HepG2 (cell line): Measurements from ENCODE around the gene TACC3. TPM values are rescaled to one million over a fixed set of nuclear protein-coding genes. Genes with fewer than 3 reads are reported as not detected.

Source experiments
- GATAD2A ChIP-seq: IDR thresholded peaks from 2 replicates; pipeline ENCODE4 v1.6.1; 2016
- IKZF4 ChIP-seq: sonication (generic); formaldehyde crosslinking; IDR thresholded peaks from 2 replicates; pipeline ENCODE4 v1.5.1; 2020; ENCODE audit warnings: borderline replicate concordance, mild to moderate bottlenecking, low read depth, missing genetic modification reagents; ENCODE audit errors: not compliant biosample characterization
- NCOR1 ChIP-seq: fragments of 200-600 bp; sonication (generic); IDR thresholded peaks from 2 replicates; pipeline ENCODE4 v1.7.0; 2017; ENCODE audit warnings: antibody characterized with exemption, low read length, borderline replicate concordance
- NFE2 ChIP-seq: sonication (generic); formaldehyde crosslinking; IDR thresholded peaks from 2 replicates; pipeline ENCODE4 v1.4.0; 2020; ENCODE audit warnings: missing genetic modification reagents
- TEAD3 ChIP-seq: optimal IDR thresholded peaks from 2 replicates; pipeline ENCODE3; 2016; ENCODE audit warnings: borderline replicate concordance
- ZC3H4 ChIP-seq: sonication (generic); formaldehyde crosslinking; IDR thresholded peaks from 2 replicates; pipeline ENCODE4 v1.4.0; 2020; ENCODE audit warnings: missing genetic modification reagents, borderline replicate concordance
- ZNF44 ChIP-seq: sonication (generic); formaldehyde crosslinking; IDR thresholded peaks from 2 replicates; pipeline ENCODE4 v1.5.1; 2020; ENCODE audit warnings: mild to moderate bottlenecking, missing genetic modification reagents
- ZNF567 ChIP-seq: sonication (generic); formaldehyde crosslinking; IDR thresholded peaks from 2 replicates; pipeline ENCODE4 v1.8.1; 2023; ENCODE audit warnings: mild to moderate bottlenecking, missing genetic modification reagents, borderline replicate concordance
- ZSCAN25 ChIP-seq: sonication (generic); formaldehyde crosslinking; IDR thresholded peaks from 2 replicates; pipeline ENCODE4 v1.8.0; 2022; ENCODE audit warnings: mild to moderate bottlenecking, missing genetic modification reagents
- polyA plus RNA-seq, 8 experiments: library from polyadenylated mRNA; depleted of rRNA in 3 of 8; stranded (reverse) in 7 of 8; unstranded in 1 of 8; fragments of >200 nt; fragmentation: Illumina TruSeq in 4 of 8; extraction: Trizol in 4 of 8; gene quantifications; 2 replicates each; pipeline versions ENCODE4 v1.2.1 to v1.2.3, GENCODE V29; 2011 to 2016; ENCODE audit warnings: low read depth in 4 of 8, missing spikeins in 1 of 8, mixed read lengths in 1 of 8; ENCODE audit not compliant: insufficient read depth in 1 of 8
- total RNA-seq, 5 experiments: library from RNA; depleted of rRNA; stranded (reverse); fragments of >200 nt; fragmentation: Illumina TruSeq; extraction: Trizol; gene quantifications; 2 replicates each; pipeline ENCODE4 v1.2.3, GENCODE V29; 2016; ENCODE audit warnings: low read depth in 1 of 5
- TF ChIP-seq, protein P1 (sequence below): IDR thresholded peaks from 2 replicates; pipeline ENCODE4 v1.6.1; 2016
- TF ChIP-seq, protein P2 (sequence below): sonication (generic); formaldehyde crosslinking; IDR thresholded peaks from 2 replicates; pipeline ENCODE4 v1.4.0; 2020; ENCODE audit warnings: missing genetic modification reagents
- TF ChIP-seq, protein P3 (sequence below): sonication (generic); formaldehyde crosslinking; IDR thresholded peaks from 2 replicates; pipeline ENCODE4 v1.8.0; 2022; ENCODE audit warnings: low read depth, missing genetic modification reagents
- TF ChIP-seq, protein P4 (sequence below): sonication (generic); formaldehyde crosslinking; IDR thresholded peaks from 2 replicates; pipeline ENCODE4 v1.5.0; 2020; ENCODE audit warnings: mild to moderate bottlenecking, missing genetic modification reagents, moderate library complexity
- TF ChIP-seq, protein P5 (sequence below): sonication (generic); formaldehyde crosslinking; IDR thresholded peaks from 2 replicates; pipeline ENCODE4 v1.4.0; 2020; ENCODE audit warnings: missing genetic modification reagents
- TF ChIP-seq, protein P6 (sequence below): sonication (generic); formaldehyde crosslinking; IDR thresholded peaks from 2 replicates; pipeline ENCODE4 v1.4.0; 2020; ENCODE audit warnings: mild to moderate bottlenecking, low read depth, missing genetic modification reagents
- TF ChIP-seq, protein P7 (sequence below): IDR thresholded peaks from 2 replicates; pipeline ENCODE4 v1.6.1; 2016; ENCODE audit warnings: missing compliant biosample characterization, missing genetic modification reagents, borderline replicate concordance

The TACC3 gene
- total and polyA plus RNA-seq, 2 of the 13 experiments (the other 11 are each of a cell fraction or from before 2014, with no cell fraction given) = 20.3 to 21.2 TPM

DNA sequence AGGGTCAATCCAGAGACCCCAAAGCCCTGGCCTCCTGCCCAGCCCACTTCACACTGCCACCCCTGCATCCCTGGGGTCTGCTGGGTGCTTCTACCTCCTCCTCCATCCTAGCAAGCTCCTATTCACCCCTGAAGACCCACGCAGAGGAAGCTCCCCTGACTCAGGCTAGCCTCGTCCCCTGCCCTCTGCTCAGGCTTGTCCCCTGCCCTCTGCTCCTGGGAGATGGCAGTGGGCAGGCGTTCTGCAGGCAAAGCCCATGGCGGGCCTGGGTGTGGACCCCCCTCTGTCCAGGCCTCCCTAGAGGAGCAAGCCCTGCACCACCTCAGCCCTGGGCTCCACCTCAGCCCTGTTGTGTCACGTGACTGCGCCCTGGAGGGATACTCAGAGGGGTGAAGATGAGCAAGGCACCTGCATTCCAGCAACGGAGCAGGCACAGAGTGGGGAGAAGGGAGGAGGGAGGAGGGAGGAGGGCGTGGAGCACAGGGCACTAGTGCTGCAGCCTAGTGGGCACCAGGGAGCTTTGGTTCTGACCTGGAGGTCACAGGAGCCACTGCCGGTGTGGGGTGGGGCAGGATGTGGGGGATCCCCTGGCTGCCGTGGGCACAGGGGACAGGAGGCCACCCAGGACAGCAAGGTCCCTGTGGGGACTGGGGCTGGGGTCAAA is 44.2 kb downstream of the TACC3 start (continued):
- TF ChIP-seq, protein P1, sequence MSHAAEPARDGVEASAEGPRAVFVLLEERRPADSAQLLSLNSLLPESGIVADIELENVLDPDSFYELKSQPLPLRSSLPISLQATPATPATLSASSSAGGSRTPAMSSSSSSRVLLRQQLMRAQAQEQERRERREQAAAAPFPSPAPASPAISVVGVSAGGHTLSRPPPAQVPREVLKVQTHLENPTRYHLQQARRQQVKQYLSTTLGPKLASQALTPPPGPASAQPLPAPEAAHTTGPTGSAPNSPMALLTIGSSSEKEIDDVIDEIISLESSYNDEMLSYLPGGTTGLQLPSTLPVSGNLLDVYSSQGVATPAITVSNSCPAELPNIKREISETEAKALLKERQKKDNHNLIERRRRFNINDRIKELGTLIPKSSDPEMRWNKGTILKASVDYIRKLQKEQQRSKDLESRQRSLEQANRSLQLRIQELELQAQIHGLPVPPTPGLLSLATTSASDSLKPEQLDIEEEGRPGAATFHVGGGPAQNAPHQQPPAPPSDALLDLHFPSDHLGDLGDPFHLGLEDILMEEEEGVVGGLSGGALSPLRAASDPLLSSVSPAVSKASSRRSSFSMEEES (CRISPR knock-in tag) = 0 out of 2 replicates have a peak, but pooled peaks have one; percentile 24
- TF ChIP-seq ZNF567 (CRISPR knock-in tag) (no peak), TEAD3 (CRISPR knock-in tag) (peak; percentile 89), ZC3H4 (peak; percentile 45; the same call in 1 of the 2 replicates), NFE2 (CRISPR knock-in tag) (no peak), GATAD2A (CRISPR knock-in tag) (0 out of 2 replicates have a peak, but pooled peaks have one; percentile 18), ZSCAN25 (peak; percentile 39; the same call in 1 of the 2 replicates), ZNF44 (CRISPR knock-in tag) (0 out of 2 replicates have a peak, but pooled peaks have one; percentile 39), NCOR1 (no peak), IKZF4 (CRISPR knock-in tag) (peak; percentile 41)
- TF ChIP-seq, protein P2, sequence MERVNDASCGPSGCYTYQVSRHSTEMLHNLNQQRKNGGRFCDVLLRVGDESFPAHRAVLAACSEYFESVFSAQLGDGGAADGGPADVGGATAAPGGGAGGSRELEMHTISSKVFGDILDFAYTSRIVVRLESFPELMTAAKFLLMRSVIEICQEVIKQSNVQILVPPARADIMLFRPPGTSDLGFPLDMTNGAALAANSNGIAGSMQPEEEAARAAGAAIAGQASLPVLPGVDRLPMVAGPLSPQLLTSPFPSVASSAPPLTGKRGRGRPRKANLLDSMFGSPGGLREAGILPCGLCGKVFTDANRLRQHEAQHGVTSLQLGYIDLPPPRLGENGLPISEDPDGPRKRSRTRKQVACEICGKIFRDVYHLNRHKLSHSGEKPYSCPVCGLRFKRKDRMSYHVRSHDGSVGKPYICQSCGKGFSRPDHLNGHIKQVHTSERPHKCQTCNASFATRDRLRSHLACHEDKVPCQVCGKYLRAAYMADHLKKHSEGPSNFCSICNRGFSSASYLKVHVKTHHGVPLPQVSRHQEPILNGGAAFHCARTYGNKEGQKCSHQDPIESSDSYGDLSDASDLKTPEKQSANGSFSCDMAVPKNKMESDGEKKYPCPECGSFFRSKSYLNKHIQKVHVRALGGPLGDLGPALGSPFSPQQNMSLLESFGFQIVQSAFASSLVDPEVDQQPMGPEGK (CRISPR knock-in tag) = peak; percentile 47
- TF ChIP-seq, protein P3, sequence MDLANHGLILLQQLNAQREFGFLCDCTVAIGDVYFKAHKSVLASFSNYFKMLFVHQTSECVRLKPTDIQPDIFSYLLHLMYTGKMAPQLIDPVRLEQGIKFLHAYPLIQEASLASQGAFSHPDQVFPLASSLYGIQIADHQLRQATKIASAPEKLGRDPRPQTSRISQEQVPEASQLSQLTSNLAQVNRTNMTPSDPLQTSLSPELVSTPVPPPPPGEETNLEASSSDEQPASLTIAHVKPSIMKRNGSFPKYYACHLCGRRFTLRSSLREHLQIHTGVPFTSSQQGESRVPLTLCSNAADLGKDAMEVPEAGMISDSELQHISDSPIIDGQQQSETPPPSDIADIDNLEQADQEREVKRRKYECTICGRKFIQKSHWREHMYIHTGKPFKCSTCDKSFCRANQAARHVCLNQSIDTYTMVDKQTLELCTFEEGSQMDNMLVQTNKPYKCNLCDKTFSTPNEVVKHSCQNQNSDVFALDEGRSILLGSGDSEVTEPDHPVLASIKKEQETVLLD = 0 out of 2 replicates have a peak, but pooled peaks have one; percentile 27
- TF ChIP-seq, protein P4, sequence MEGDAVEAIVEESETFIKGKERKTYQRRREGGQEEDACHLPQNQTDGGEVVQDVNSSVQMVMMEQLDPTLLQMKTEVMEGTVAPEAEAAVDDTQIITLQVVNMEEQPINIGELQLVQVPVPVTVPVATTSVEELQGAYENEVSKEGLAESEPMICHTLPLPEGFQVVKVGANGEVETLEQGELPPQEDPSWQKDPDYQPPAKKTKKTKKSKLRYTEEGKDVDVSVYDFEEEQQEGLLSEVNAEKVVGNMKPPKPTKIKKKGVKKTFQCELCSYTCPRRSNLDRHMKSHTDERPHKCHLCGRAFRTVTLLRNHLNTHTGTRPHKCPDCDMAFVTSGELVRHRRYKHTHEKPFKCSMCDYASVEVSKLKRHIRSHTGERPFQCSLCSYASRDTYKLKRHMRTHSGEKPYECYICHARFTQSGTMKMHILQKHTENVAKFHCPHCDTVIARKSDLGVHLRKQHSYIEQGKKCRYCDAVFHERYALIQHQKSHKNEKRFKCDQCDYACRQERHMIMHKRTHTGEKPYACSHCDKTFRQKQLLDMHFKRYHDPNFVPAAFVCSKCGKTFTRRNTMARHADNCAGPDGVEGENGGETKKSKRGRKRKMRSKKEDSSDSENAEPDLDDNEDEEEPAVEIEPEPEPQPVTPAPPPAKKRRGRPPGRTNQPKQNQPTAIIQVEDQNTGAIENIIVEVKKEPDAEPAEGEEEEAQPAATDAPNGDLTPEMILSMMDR (CRISPR knock-in tag) = peak; percentile 20; the same call in 1 of the 2 replicates
- TF ChIP-seq, protein P5, sequence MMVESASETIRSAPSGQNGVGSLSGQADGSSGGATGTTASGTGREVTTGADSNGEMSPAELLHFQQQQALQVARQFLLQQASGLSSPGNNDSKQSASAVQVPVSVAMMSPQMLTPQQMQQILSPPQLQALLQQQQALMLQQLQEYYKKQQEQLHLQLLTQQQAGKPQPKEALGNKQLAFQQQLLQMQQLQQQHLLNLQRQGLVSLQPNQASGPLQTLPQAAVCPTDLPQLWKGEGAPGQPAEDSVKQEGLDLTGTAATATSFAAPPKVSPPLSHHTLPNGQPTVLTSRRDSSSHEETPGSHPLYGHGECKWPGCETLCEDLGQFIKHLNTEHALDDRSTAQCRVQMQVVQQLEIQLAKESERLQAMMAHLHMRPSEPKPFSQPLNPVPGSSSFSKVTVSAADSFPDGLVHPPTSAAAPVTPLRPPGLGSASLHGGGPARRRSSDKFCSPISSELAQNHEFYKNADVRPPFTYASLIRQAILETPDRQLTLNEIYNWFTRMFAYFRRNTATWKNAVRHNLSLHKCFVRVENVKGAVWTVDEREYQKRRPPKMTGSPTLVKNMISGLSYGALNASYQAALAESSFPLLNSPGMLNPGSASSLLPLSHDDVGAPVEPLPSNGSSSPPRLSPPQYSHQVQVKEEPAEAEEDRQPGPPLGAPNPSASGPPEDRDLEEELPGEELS = no peak
- TF ChIP-seq, protein P6, sequence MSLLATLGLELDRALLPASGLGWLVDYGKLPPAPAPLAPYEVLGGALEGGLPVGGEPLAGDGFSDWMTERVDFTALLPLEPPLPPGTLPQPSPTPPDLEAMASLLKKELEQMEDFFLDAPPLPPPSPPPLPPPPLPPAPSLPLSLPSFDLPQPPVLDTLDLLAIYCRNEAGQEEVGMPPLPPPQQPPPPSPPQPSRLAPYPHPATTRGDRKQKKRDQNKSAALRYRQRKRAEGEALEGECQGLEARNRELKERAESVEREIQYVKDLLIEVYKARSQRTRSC (CRISPR knock-in tag) = 0 out of 2 replicates have a peak, but pooled peaks have one; percentile 5
- TF ChIP-seq, protein P7, sequence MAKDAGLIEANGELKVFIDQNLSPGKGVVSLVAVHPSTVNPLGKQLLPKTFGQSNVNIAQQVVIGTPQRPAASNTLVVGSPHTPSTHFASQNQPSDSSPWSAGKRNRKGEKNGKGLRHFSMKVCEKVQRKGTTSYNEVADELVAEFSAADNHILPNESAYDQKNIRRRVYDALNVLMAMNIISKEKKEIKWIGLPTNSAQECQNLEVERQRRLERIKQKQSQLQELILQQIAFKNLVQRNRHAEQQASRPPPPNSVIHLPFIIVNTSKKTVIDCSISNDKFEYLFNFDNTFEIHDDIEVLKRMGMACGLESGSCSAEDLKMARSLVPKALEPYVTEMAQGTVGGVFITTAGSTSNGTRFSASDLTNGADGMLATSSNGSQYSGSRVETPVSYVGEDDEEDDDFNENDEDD = 0 out of 2 replicates have a peak, but pooled peaks have one; percentile 45
